Measurements from ENCODE around the gene TPSAB1.
"Not testable (repeated sequence)": the region's sequence is repeated elsewhere in the genome, so short reads cannot be mapped to it uniquely, and the experiment has no call there.

TPSAB1 gene

GRCh38 chr16:1225051-1225451 is 15.5 kb upstream of the TPSAB1 start, which contains the start of gene TPSG1:
TPSG1 (minus strand) TSS chr16:1225268; CDS start chr16:1225252, 16 bp downstream.
- no peak for DNase-seq

GRCh38 chr16:1225728-1226311 is 14.7 kb upstream of the TPSAB1 start:
- not testable (repeated sequence) for DNase-seq

- DNase-seq: not testable (repeated sequence)
Observed at GRCh38 chr16:1226692-1227091, 13.8 kb upstream of the TPSAB1 start.

GRCh38 chr16:1228227-1228626 is 12.3 kb upstream of the TPSAB1 start:
- DNase-seq: not testable (repeated sequence)

GRCh38 chr16:1229476-1229875 is 11.0 kb upstream of the TPSAB1 start:
- DNase-seq: not testable (repeated sequence)

- DNase-seq: not testable (repeated sequence)
Observed at GRCh38 chr16:1230084-1230470, 10.4 kb upstream of the TPSAB1 start, which contains the start of gene TPSB2. TPSB2 (minus strand) TSS chr16:1230184; CDS start chr16:1229951, 233 bp downstream.

- DNase-seq: not testable (repeated sequence)
Observed at GRCh38 chr16:1230471-1231212, 9.9 kb upstream of the TPSAB1 start.

- not testable (repeated sequence) for DNase-seq
Observed at GRCh38 chr16:1231301-1231700, 9.2 kb upstream of the TPSAB1 start.

- DNase-seq: not testable (repeated sequence)
Observed at GRCh38 chr16:1232049-1232748, 8.3 kb upstream of the TPSAB1 start.

GRCh38 chr16:1236659-1237058 is 3.8 kb upstream of the TPSAB1 start:
- DNase-seq: not testable (repeated sequence)

GRCh38 chr16:1237990-1238389 is 2.5 kb upstream of the TPSAB1 start:
- no peak for DNase-seq

- not testable (repeated sequence) for DNase-seq
Observed at GRCh38 chr16:1238909-1239308, 1.6 kb upstream of the TPSAB1 start.

GRCh38 chr16:1239575-1239974 is 930 bp upstream of the TPSAB1 start:
- DNase-seq: not testable (repeated sequence)

GRCh38 chr16:1241081-1241480 is 576 bp downstream of the TPSAB1 start:
- not testable (repeated sequence) for DNase-seq

- not testable (repeated sequence) for DNase-seq
Observed at GRCh38 chr16:1243363-1243762, 2.9 kb downstream of the TPSAB1 start.

GRCh38 chr16:1243907-1244850 is 3.7 kb downstream of the TPSAB1 start:
- DNase-seq: not testable (repeated sequence)

- no peak for DNase-seq
Observed at GRCh38 chr16:1244881-1245280, 4.4 kb downstream of the TPSAB1 start.

- DNase-seq: no peak
Observed at GRCh38 chr16:1245452-1246020, 5.0 kb downstream of the TPSAB1 start.

- not testable (repeated sequence) for DNase-seq
Observed at GRCh38 chr16:1247903-1248537, 7.5 kb downstream of the TPSAB1 start.

- not testable (repeated sequence) for DNase-seq
Observed at GRCh38 chr16:1249031-1249755, 8.7 kb downstream of the TPSAB1 start.
